ENCODE measurements around the gene MICAL3.

The MICAL3 gene

GRCh38 chr22:17870407-17870806, 154.0 kb downstream of the MICAL3 start:
- H3K4me1 Mint-ChIP-seq = no peaks in the 10 kb centered on the region
- H3K4me3 Mint-ChIP-seq = no peak overlapping the region
- peaks cover 18% of the 10 kb centered on the region for H3K36me3 Mint-ChIP-seq (ENCODE audit: insufficient read depth)
- no peak for DNase-seq (ENCODE audit: low spot score in 2 of 2)
- no peaks in the 10 kb centered on the region for H3K27me3 Mint-ChIP-seq
- no peaks in the 10 kb centered on the region for H3K9me3 Mint-ChIP-seq
- no peak overlapping the region for H3K27ac Mint-ChIP-seq (ENCODE audit: low read depth)
- no peak for ATAC-seq (replicated peaks; ENCODE audit: extremely low read depth, poor library complexity, severe bottlenecking)

DNA sequence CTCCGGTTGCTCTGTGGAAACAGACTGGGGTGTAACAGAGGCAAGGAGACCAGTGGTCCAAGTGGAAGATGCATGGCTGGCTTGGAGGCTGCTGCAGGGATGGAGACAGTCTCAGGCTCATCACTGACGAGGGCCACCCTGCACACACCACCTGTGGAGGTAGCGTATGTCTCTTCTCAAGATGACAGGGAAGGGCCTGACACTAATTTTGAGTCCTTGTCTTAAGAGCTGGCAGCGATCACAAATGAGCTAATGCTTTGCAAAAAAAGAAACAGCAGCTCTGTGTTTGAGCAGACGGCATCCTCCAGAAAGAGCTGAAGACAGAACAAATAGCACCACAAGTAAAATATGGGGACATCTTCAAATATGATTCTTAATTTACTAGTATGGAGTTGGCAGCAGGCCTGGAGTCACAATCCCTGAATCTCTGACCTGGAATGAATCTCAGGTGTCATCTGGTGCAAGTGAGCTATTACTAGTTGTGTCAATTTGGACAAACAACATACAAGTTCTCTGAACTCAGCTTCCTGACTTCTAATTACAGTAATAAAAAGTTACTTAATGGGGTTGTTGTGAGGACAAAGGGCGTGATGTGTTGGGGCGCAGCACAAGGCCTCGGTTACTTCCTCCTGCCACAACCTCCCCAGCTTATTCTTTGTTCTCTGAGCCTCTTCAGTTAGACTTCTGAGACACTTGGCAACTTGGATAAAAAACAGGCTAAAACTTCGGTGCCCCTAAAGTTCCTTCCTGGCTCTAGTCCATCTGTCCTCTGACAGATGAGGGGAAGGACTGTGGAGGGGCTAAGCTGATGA, 154.9 kb downstream of the MICAL3 start:
- DNase-seq (ENCODE audit: low spot score in 2 of 2) = no peak

GRCh38 chr22:17868771-17869170, 155.6 kb downstream of the MICAL3 start:
- Mint-ChIP-seq H3K27ac (ENCODE audit: low read depth) (no peak overlapping the region), H3K4me1 (no peaks in the 10 kb centered on the region), H3K9me3 (no peaks in the 10 kb centered on the region), H3K27me3 (no peaks in the 10 kb centered on the region), H3K36me3 (ENCODE audit: insufficient read depth) (peaks cover 19% of the 10 kb centered on the region), H3K4me3 (no peak overlapping the region)
- ATAC-seq (replicated peaks; ENCODE audit: extremely low read depth, poor library complexity, severe bottlenecking) (no peak), DNase-seq (ENCODE audit: low spot score in 2 of 2) (no peak)

More for the DNA sequence above, 154.9 kb downstream of the MICAL3 start:
- Mint-ChIP-seq H3K4me3 (no peak overlapping the region), H3K36me3 (ENCODE audit: insufficient read depth) (peaks cover 15% of the 10 kb centered on the region), H3K27ac (ENCODE audit: low read depth) (no peak overlapping the region), H3K9me3 (no peaks in the 10 kb centered on the region), H3K27me3 (no peaks in the 10 kb centered on the region), H3K4me1 (no peaks in the 10 kb centered on the region)
- ATAC-seq (replicated peaks; ENCODE audit: extremely low read depth, poor library complexity, severe bottlenecking) = no peak

GRCh38 chr22:17867160-17867785, 157.1 kb downstream of the MICAL3 start:
- no peaks in the 10 kb centered on the region for H3K27me3 Mint-ChIP-seq
- no peaks in the 10 kb centered on the region for H3K9me3 Mint-ChIP-seq
- DNase-seq (ENCODE audit: low spot score in 2 of 2) (no peak), ATAC-seq (replicated peaks; ENCODE audit: extremely low read depth, poor library complexity, severe bottlenecking) (no peak)
- H3K27ac Mint-ChIP-seq (ENCODE audit: low read depth) = no peak overlapping the region
- no peaks in the 10 kb centered on the region for H3K4me1 Mint-ChIP-seq
- H3K36me3 Mint-ChIP-seq (ENCODE audit: insufficient read depth) = peaks cover 19% of the 10 kb centered on the region
- H3K4me3 Mint-ChIP-seq = no peak overlapping the region

DNA sequence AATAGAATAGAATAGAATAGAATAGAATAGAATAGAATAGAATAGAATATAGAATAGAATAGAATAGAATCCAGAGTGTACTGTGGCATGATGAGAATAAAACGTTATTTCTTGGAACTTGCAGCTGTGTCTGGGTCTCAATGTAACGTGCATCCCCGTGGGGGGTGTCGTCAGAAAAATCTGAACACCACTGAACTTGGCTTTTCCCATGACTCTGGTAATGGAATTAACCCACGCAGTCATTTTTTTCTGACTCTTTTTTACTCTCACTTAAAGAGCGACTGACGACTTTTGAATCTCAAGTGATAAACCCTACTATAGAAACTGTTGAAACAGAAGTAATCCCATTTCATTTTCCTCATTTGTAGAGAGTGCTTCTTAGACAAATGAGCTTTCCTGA, 157.7 kb downstream of the MICAL3 start:
- H3K27ac Mint-ChIP-seq (ENCODE audit: low read depth) = no peak overlapping the region
- H3K27me3 Mint-ChIP-seq = no peaks in the 10 kb centered on the region
- peaks cover 20% of the 10 kb centered on the region for H3K36me3 Mint-ChIP-seq (ENCODE audit: insufficient read depth)
- no peak for ATAC-seq (replicated peaks; ENCODE audit: extremely low read depth, poor library complexity, severe bottlenecking)
- H3K9me3 Mint-ChIP-seq = no peaks in the 10 kb centered on the region
- H3K4me3 Mint-ChIP-seq = no peak overlapping the region
- no peaks in the 10 kb centered on the region for H3K4me1 Mint-ChIP-seq
- no peak for DNase-seq (ENCODE audit: low spot score in 2 of 2)

DNA sequence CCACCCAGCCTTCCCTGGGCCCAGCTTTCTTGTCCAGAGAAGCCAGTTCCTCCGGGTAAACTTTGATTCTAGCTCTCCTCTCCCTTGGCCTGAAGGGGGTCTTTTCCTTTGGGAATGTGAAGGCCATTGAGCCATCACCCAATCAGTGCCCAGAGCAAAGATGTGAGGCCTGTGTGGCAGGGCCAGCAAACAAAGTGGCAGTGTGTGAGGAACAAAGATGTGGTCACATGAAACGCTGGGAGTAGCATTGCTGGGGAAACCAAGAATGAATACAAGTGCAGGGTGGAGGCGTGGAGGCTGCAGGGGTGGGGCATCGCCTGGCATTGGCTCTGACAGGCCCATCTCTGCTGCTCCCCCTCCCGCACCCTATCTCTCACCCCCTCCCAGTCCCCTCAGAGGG, 158.2 kb downstream of the MICAL3 start:
- no peaks in the 10 kb centered on the region for H3K9me3 Mint-ChIP-seq
- ATAC-seq (replicated peaks; ENCODE audit: extremely low read depth, poor library complexity, severe bottlenecking) = no peak
- H3K27ac Mint-ChIP-seq (ENCODE audit: low read depth) = peak overlapping the region; percentile 41
- no peak for DNase-seq (ENCODE audit: low spot score in 2 of 2)
- no peaks in the 10 kb centered on the region for H3K4me1 Mint-ChIP-seq
- H3K4me3 Mint-ChIP-seq = no peak overlapping the region
- peaks cover 20% of the 10 kb centered on the region for H3K36me3 Mint-ChIP-seq (ENCODE audit: insufficient read depth)
- H3K27me3 Mint-ChIP-seq = no peaks in the 10 kb centered on the region

- Mint-ChIP-seq H3K27ac (ENCODE audit: low read depth) (peak overlapping the region; percentile 41), H3K27me3 (no peaks in the 10 kb centered on the region), H3K4me3 (no peak overlapping the region), H3K4me1 (no peaks in the 10 kb centered on the region), H3K9me3 (no peaks in the 10 kb centered on the region), H3K36me3 (ENCODE audit: insufficient read depth) (peaks cover 18% of the 10 kb centered on the region)
- DNase-seq (ENCODE audit: low spot score in 2 of 2) (no peak), ATAC-seq (replicated peaks; ENCODE audit: extremely low read depth, poor library complexity, severe bottlenecking) (no peak)
These were observed 158.9 kb downstream of the MICAL3 start for GRCh38 chr22:17865183-17866055.

GRCh38 chr22:17864398-17865182, 159.8 kb downstream of the MICAL3 start:
- no peaks in the 10 kb centered on the region for H3K4me1 Mint-ChIP-seq
- H3K27me3 Mint-ChIP-seq = no peaks in the 10 kb centered on the region
- H3K27ac Mint-ChIP-seq (ENCODE audit: low read depth) = no peak overlapping the region
- DNase-seq (ENCODE audit: low spot score in 2 of 2) (no peak), ATAC-seq (replicated peaks; ENCODE audit: extremely low read depth, poor library complexity, severe bottlenecking) (no peak)
- peaks cover 18% of the 10 kb centered on the region for H3K36me3 Mint-ChIP-seq (ENCODE audit: insufficient read depth)
- H3K9me3 Mint-ChIP-seq = no peaks in the 10 kb centered on the region
- no peak overlapping the region for H3K4me3 Mint-ChIP-seq

GRCh38 chr22:17862646-17863181, 161.6 kb downstream of the MICAL3 start:
- no peaks in the 10 kb centered on the region for H3K4me1 Mint-ChIP-seq
- DNase-seq (ENCODE audit: low spot score in 2 of 2) = no peak
- no peak overlapping the region for H3K27ac Mint-ChIP-seq (ENCODE audit: low read depth)
- ATAC-seq (replicated peaks; ENCODE audit: extremely low read depth, poor library complexity, severe bottlenecking) = no peak
- no peak overlapping the region for H3K4me3 Mint-ChIP-seq
- H3K27me3 Mint-ChIP-seq = no peaks in the 10 kb centered on the region
- no peaks in the 10 kb centered on the region for H3K9me3 Mint-ChIP-seq
- peaks cover 16% of the 10 kb centered on the region for H3K36me3 Mint-ChIP-seq (ENCODE audit: insufficient read depth)

- DNase-seq (ENCODE audit: low spot score in 2 of 2) = no peak
- Mint-ChIP-seq H3K4me1 (no peaks in the 10 kb centered on the region), H3K4me3 (no peak overlapping the region), H3K9me3 (no peaks in the 10 kb centered on the region), H3K27ac (ENCODE audit: low read depth) (no peak overlapping the region), H3K27me3 (no peaks in the 10 kb centered on the region), H3K36me3 (ENCODE audit: insufficient read depth) (peaks cover 16% of the 10 kb centered on the region)
- ATAC-seq (replicated peaks; ENCODE audit: extremely low read depth, poor library complexity, severe bottlenecking) = no peak
These were observed 162.5 kb downstream of the MICAL3 start for GRCh38 chr22:17861909-17862308.

- ATAC-seq (replicated peaks; ENCODE audit: extremely low read depth, poor library complexity, severe bottlenecking) = no peak
- no peak for DNase-seq (ENCODE audit: low spot score in 2 of 2)
- peak overlapping the region; percentile 46 for H3K27ac Mint-ChIP-seq (ENCODE audit: low read depth)
- peaks cover 12% of the 10 kb centered on the region for H3K36me3 Mint-ChIP-seq (ENCODE audit: insufficient read depth)
- H3K9me3 Mint-ChIP-seq = no peaks in the 10 kb centered on the region
- no peak overlapping the region for H3K4me3 Mint-ChIP-seq
- no peaks in the 10 kb centered on the region for H3K4me1 Mint-ChIP-seq
- no peaks in the 10 kb centered on the region for H3K27me3 Mint-ChIP-seq
These were observed 164.0 kb downstream of the MICAL3 start for GRCh38 chr22:17860220-17860965.
